NOMO-1 (cell line): ENCODE data around the gene ARFIP1.
A peak's percentile ranks its signal among the peaks of the same experiment; 100 is the strongest.
"Not testable (repeated sequence)": the region's sequence is repeated elsewhere in the genome, so short reads cannot be mapped to it uniquely, and the experiment has no call there.

Experiments
- DNase-seq, 2 experiments: peaks; one replicate each; lab custom pipeline; 2025; ENCODE audit not compliant: unreplicated experiment in 2 of 2; lab: John Stamatoyannopoulos, UW

The ARFIP1 gene

DNA sequence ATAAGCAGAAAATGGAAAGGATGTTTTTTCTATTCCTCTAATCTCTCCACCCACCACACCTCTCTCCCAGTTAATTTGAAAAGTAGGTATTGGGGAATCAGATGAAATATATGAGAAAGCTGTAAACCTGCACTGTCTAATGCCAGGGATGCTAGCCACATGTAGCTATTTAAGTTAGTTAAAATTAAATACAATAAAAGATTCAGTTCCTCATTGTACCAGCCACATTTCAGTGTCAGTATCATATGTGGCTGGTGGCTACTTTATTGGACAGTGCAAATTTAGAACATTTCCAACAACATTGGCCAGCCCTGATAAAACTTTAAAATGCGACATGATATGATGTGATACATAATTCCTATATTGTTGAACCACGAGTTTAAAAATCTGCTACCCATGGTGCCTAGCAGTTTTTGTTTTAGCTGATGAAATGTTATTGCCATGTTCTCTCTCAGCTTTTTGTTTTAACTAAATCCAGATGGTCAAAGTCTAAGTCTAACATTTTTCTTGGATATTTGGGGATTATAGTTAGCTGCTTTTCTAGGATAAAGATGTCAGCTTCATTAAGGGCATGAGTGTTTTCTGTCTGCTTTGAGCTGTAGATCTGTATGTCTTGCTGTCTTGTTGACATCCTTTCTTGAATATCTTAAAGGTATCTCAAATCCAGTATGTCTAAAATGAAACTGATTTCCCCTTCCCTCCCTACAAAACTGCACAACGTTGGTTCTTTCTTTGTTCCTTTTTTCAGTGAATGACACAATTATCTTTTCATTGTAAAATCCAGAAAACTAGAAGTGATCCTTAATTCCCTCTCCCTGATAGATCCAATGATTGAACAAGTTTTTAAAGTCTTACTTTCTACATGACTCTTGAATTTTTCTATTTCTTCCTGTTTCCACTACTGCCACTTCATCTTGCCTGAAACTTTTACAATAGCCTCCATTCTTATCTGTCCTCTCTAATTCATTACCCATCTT, 6.2 kb downstream of the ARFIP1 start:
- peak in 1 of 2 experiments; percentile 45 for DNase-seq

DNA sequence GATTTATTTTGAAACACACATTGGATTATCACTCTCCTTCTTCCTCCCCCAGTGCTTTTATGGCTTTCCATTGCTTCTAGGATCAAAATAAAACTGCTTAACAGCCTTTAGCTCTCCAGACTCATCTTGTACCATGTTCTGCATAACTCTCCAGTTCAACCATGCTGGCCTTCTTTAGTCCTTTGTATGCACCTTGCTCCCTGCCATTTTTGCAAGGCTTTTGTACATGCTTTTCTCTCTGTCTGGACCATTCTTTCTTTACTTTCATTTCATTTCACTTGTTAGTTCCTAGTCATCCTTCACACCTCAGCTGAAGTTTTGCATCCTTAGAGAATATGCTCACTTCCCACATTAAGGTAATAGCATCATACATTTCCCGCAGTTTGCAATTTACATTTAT, 6.9 kb downstream of the ARFIP1 start:
- no peak for DNase-seq

DNA sequence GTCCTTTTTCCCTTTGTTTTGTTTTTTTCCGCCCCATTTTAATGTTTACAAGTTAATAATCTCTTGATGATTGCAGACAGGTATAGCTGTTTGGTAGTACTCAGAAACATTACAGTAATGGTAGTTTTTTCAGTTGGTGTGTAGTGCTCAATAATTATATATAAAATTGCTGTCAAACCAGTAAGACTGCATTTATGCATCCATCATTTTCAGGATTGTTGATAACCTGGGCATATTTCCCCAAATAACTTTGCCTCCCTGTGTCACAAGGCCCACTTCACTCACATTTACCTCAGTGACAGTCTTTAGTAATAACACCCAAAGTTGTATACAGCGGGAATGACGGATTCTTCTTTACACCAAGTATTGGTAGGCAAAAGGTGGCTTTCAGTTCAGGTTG, 16.1 kb downstream of the ARFIP1 start:
- DNase-seq = no peak

DNA sequence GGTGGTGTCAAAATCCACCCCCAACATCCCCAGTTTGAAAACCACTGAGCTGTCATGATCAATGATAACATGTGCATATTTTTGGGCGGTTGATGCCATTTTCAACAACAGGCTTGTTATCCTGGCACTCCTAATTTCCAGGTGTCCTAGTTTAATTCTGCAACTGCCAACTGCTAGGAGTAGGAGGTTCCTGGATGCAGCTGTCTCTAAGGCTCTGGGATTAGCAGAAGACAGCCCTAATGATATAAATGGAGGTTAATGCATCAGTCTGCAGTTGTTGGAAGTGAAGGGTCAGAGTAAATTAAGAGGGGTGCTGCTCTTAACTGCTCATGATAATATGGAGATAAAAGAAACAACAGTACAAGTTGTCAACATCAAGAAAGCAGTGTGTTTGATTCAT, 23.8 kb downstream of the ARFIP1 start:
- DNase-seq = no peak

DNA sequence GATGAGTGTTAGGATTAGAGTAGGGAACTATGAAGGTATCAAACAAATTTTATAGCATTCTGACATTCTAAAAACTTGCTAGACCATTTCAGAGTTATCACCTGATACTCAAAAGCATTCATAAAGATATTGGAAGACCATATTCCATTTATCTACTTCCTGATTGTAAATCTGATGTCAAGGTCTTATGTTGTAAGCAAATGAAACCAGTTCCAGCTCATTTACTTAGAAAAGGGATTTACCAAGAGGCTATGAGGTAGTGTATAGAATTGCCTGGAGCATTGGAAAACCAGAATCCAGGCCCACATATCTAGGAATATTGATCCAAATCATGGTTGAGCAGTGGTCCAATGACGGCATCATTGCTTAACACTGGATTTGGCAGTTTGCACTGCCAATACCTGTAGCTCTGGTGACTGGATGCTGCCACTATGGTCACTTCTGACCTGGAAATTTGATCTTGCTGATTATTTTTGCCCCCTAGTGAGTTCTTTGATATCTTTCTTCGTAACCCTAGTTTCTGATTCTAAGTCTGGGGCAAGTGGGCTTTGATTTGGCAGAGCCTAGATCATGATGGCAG, 25.4 kb downstream of the ARFIP1 start:
- no peak for DNase-seq

DNA sequence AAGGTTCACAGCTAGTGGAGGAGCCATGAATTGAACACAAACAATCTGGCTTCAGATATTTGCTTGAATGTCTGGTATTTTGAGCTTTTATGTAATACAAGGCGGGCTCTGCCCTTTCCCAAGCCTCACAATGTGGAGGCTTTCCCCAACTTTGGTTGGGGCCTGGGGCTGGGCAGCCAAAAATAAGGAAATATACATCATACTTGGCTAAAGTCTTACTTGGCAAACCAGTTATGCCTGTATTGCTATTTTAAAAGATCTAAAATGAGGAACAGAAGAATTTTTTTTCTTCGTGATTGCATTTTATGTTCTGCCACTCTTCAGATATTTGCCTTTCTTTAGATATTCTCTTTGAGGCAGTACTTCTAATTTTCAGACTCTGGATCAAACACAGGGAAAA, 26.1 kb downstream of the ARFIP1 start:
- DNase-seq = peak in 1 of 2 experiments; percentile 58

DNA sequence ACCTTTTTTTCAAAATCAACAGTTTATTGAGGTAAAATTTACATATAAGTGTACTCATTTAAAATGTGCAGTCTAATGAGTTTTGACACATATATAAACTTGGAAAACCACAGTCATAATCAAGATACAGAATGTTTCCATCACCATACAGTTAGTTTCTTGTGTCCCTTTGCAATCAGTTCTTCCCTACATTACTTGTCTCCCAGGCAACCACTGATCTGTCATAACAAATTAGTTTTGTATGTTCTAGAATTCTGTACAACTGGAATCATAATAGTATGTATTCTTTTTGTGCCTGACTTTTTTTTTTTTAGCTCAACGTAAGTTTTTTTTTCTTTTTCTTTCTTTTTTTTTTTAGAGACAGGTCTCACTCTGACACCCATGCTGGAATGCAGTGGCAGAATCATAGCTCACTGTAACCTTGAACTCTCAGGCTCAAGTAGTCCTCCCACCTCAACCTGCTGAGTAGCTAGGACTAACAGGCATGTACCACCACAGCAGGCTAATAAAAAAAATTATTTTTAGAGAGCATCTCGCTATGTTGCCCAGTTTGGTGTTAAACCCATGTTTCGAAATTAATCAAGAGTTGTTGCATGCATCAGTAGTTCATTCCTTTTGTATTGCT, 26.9 kb downstream of the ARFIP1 start:
- DNase-seq = no peak

DNA sequence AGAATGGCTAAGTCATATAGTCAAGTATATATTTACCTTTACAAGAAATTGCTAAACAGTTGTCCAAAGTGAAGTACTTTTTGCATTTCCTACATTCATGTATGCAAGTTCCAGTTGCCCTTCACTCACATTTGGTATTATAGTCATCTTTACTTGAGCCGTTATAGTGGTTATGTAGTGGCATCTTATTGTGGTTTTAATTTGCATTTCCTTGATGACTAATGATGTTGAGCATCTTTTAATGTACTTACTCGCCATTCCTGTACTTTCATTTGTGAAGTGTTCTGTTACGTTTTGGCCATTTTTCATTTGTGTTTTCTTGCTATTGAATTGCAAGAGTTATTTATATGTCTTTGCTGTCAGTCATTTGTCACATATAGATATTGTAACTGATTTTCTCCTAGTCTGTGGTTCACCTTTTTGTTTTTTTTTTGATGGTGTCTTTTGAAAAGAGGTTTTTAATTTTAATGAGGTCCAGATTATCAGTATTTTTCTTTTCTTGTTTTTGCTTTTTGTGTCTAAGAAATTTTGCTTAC, 27.6 kb downstream of the ARFIP1 start:
- DNase-seq = no peak

DNA sequence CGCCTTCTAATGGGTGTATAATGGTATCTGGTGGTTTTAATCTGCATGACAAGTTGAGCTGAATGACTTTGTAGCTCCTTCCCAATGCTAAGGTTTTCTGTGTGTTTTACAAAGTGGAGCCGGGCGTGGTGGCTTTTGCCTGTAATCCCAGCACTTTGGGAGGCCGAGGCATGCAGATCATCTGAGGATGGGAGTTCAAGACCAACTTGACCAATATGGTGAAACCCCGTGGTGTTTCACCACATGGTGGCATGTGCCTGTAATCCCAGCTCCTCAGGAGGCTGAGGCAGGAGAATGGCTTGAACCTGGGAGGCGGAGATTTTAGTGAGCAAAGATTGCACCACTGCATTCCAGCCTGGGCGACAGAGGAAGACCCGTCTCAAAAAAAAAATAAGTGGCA, 28.9 kb downstream of the ARFIP1 start:
- no peak for DNase-seq

DNA sequence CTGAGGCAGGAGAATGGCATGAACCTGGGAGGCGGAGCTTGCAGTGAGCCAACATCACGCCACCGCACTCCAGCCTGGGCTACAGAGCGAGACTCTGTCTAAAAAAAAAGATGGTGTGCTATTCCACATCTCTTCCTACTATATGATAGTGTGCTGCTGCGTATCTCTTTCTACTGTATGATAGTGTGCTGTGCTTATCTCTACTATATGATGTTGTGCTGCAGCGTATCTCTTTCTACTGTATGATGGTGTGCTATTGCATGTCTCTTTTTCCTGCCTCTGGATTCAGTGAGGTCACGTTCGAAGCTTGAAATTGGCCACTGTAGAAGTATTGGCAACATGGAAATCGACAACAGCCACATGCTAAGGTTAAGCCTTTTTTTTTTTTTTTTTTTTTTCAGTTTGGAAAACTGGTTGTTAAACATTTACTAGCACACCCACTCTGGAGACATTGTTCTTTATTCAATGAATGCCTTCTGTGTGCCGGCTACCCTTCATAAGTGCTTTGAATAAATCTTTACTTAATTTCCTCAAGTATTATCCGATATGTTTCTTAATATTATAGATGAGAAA, 31.0 kb downstream of the ARFIP1 start:
- DNase-seq = no peak

DNA sequence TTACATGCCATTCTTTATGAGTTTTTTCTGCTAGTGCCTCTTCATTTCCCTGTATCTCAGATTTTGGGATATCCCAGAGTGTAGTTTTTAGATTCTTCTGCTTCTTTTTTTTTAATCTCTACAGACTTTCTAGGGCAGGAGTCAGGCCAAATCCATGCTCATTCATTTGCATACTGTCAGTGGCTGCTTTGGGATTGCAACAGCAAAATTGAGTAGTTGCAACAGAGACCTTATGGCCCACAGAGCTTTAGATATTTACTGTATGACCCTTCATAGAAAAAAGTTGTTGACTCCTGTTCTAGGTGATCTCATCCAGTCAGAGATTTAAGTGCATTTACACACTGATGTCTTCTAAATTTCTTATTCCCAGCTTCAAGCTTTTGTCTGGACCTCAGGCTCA, 35.3 kb downstream of the ARFIP1 start:
- peak in 1 of 2 experiments; percentile 27 for DNase-seq

DNA sequence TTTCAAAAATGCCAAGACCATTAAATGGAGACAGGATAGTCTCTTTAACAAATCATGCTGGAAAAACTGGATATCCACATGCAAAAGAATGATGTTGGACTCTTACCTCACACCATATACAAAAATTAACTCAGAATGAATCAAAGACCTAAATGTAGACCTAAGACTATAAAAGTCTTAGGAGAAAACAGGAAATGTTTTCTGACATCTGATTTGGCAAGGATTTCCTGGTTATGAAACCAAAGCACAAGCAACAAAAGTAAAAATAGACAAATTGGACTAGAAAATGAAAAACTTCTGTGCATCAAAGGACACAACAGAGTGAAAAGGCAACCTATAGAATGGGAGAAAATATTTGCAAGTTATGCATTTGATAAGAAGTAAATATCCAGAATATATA, 37.6 kb downstream of the ARFIP1 start:
- DNase-seq = peak in 1 of 2 experiments; percentile 55

DNA sequence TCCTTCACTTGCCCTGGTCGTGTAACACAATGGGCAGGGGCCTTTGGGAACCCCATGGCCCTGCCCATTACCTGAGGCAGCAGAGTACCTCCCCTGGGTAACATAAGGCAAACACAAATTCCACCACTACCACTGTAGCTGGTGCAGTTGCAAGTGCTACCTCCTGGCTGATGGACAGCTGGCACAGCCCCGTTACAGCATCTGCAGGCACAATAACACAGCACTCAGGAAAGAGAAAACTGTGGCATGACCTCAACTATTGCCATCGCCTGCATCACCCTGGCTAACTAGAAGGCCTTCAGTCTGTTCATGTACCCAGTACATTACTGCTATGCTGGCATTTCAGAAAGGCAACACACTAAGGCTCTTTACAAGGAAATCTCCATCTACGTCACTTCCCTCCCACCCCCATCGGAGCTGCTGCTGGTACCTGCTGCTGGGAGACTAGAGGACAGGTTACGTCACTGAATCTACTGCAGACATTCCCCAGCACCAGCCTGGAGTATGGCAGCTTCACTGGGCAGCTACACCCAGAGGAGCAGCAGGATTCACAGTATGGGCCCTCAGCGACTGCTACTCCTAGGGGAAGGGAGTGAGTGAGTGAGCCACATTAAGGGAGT, 39.4 kb downstream of the ARFIP1 start:
- DNase-seq = no peak

DNA sequence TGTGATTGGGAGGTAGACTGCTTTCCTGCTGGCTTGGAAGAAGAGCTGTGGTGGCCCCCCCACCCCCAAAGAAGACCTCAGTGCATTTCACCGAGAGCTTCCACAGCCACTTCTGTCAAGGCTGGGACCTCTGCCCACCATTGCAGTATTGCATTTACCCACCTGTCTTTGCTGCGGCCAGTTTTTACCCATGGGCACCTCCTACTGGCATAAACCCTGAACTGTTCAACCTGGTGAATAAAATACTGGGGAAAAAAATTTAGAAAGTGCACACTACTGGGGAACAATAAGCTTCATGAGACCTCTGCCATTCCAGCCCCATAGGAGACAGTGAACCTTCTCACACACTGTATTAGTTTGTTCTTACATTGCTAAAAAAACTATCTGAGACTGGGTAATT, 40.3 kb downstream of the ARFIP1 start:
- DNase-seq = no peak

DNA sequence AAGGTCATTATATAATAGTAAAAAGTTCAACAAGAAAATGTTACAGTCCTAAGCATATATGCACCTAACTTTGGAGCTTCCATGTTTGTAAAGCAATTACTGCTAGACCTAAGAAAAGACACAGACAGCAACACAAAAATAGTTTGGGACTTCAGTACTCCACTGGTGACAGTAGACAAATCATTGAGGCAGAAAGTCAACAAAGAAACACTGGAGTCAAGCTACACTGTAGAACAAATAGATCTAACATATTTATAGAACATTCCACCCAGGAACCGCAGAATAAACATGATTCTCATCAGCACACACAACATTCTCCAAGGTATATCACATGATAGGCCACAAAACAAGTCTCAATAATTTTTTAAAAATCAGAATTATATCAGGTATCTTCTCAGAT, 42.6 kb downstream of the ARFIP1 start:
- no peak for DNase-seq

DNA sequence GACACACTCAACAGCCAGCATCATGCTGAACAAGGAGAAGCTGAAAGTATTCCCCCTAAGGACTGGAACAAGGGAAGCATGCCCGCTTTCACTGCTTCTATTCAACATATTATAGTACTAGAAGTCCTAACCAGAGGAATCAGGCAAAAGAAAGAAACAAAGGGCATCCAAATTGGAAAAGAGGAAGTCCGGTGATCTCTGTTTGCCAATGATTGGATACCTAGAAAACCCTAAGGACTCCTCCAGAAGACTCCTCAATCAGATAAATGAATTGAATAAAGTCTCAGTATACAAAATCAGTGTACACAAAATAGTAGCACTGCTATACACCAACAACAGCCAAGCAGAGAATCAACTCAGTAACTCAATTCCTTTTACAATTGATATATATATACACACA, 44.8 kb downstream of the ARFIP1 start:
- DNase-seq = no peak

DNA sequence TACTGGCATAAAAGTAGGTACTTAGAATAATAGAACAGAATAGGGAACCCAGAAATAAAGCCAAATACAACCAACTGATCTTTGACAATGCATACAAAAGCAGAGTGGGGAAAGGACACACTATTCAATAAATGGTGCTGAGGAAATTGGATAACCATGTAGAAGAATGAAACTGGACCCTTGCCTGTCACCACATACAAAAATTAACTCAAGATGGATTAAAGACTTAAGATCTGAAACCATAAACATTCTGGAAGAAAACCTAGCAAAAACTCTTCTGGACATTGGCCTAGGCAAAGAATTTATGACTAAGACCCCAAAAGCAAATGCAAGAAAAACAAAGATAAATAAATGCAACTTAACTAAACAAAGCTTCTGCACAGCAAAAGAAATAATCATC, 45.6 kb downstream of the ARFIP1 start:
- no peak for DNase-seq

DNA sequence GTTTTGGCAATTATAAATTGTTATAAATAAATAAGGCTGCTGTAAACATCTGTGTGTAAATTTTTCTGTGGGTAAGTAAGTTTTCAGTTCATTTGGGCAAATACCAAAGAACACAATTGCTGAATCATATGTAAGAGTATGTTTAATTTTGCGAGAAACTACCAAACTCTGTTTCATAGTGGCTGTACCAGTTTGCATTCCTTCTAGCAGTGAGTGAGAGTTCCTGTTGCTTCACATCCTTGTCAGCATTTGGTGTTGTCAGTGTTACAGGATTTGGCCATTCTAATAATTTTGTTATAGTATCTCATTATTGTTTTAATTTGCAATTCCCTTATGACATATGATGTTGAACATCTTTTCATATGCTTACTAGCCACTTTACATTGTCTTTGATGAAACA, 48.4 kb downstream of the ARFIP1 start:
- DNase-seq = no peak

DNA sequence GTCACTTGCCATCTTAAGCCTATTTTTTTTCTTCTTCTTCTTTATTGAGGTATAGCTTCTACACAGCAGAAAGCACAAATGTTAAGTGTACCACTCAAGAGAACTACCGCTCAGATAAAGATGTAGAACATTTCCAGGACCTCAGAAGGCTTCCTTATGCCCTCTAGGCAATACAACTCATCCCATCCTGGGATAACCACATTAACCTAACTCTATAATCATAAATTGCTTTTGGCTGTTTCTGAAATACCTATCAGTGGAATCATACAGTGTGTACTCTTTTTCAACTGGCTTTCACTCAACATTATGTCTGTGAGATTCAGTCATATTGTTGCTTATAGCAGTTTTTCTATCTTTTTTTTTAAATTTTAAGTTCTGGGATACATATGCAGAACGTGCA, 51.7 kb downstream of the ARFIP1 start:
- DNase-seq = no peak

DNA sequence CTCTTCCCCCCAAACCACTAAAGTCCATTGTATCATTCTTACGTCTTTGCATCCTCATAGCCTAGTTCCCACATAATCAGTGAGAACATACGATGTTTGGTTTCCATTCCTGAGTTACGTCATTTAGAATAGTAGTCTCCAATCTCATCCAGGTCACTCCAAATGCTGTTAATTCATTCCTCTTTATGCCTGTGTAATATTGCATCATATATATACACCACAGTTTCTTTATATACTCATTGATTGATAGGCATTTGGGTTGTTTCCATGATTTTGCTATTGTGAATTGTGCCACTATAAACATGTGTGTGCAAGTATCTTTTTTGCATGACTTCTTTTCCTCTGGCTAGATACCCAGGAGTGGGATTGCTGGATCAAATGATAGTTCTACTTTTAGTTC, 57.2 kb downstream of the ARFIP1 start:
- DNase-seq = no peak

DNA sequence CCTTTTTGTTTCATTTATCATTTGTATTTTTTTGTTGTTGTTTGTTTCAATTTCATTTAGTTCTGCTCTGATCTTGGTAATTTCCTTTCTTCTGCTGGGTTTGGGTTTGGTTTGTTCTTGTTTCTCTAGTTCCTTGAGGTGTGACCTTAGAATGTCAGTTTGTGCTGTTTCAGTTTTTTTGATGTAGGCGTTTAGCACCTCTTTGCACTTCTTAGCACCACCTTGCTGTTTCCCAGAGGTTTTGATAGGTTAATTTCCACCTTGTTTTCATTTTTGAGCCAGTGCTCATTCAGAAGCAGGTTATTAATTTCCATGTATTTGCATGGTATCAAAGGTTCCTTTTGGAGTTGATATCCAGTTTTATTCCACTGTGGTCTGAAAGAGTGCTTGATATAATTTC, 60.0 kb downstream of the ARFIP1 start:
- DNase-seq = not testable (repeated sequence)
